Mucosa of descending colon (tissue), 3 donors: ENCODE results near the gene P4HA2. TPM values are rescaled to one million over a fixed set of nuclear protein-coding genes. Genes with fewer than 3 reads are reported as not detected.

Source experiments
- ATAC-seq: fragments of 200-7000 bp; cut with Tn5 transposase; one replicate; pipeline ENCODE4 v1.9.1; 2020; ENCODE audit warnings: mild to moderate bottlenecking, moderate library complexity
- DNase-seq, 3 donors: peaks; one replicate each; pipeline ENCODE4 v3.0.0-alpha.2; 2020
- H3K36me3 ChIP-seq: fragments of 200-600 bp; one replicate; pipeline ENCODE4 v1.8.0; 2021; ENCODE audit warnings: low read depth, mild to moderate bottlenecking
- H3K4me1 ChIP-seq: fragments of 200-600 bp; one replicate; pipeline ENCODE4 v1.8.0; 2021; ENCODE audit warnings: low read depth, mild to moderate bottlenecking
- H3K4me3 ChIP-seq: fragments of 200-600 bp; one replicate; pipeline ENCODE4 v1.8.0; 2021; ENCODE audit warnings: mild to moderate bottlenecking
- H3K9me3 ChIP-seq: fragments of 200-600 bp; one replicate; pipeline ENCODE4 v1.8.0; 2021; ENCODE audit warnings: mild to moderate bottlenecking
- CTCF ChIP-seq: fragments of 200-600 bp; IDR thresholded peaks from one replicate; pipeline ENCODE4 v1.8.0; 2022; ENCODE audit warnings: antibody characterized with exemption, mild to moderate bottlenecking
- intact Hi-C, 2 donors: fragments of 100-400 bp; cut with DNase I in 1 of 2; cut with micrococcal nuclease in 1 of 2; formaldehyde crosslinking; loops; one replicate each; pipeline versions ENCODE4 v1.11.0 to v1.11.1; 2022; cut with DNase I, micrococcal nuclease
- total RNA-seq, 3 donors: library from RNA; stranded (reverse); fragmentation: NEBNext Ultra II Directional in 2 of 3; extraction: Animal tissue kit (Norgen Biotek cat#: 25700) in 2 of 3; gene quantifications; one replicate each; pipeline versions ENCODE4 v1.2.1 to v1.2.4, GENCODE V29; 2021 to 2023
- donor health status: DM: no; HTN: no; CAD: no; lungs with moderate emphysema.
- donor health status: DM: no; HTN: no; CAD: no.
- donor health status: DM: no; HTN: yes; CAD: no.

P4HA2 gene
- total RNA-seq, 3 donors from 2014 or later = 47.0 to 65.0 (median 56.1) TPM

GRCh38 chr5:132258102-132259068, 30.7 kb upstream of the P4HA2 start:
- H3K36me3 ChIP-seq = no peaks in the 10 kb centered on the region
- peak in 1 of 3 donors; percentile 12 for DNase-seq
- ATAC-seq = peak; percentile 16
- H3K4me3 ChIP-seq = peak overlapping the region; percentile 9
- no peaks in the 10 kb centered on the region for H3K9me3 ChIP-seq
- intact Hi-C loops = no loop called here
- no peak for TF ChIP-seq CTCF
- H3K4me1 ChIP-seq = peaks cover 3% of the 10 kb centered on the region

GRCh38 chr5:132257131-132258101, 29.8 kb upstream of the P4HA2 start, which contains the start of gene PDLIM4:
Gene PDLIM4, plus strand, starts transcription at chr5:132257696. Its CDS starts 39 bp downstream, at chr5:132257735.
- Histone ChIP-seq H3K4me1 (peaks cover 3% of the 10 kb centered on the region), H3K4me3 (peak within 1 kb of the TSS; percentile 9), H3K36me3 (no peaks in the 10 kb centered on the region), H3K9me3 (no peaks in the 10 kb centered on the region)
- intact Hi-C loops = no loop called here
- ATAC-seq (peak; percentile 5), DNase-seq (peak in 1 of 3 donors; percentile 17)
- TF ChIP-seq CTCF = no peak

GRCh38 chr5:132256783-132257130, 29.1 kb upstream of the P4HA2 start:
- intact Hi-C loops = no loop called here
- DNase-seq (no peak), ATAC-seq (no peak)
- Histone ChIP-seq H3K4me1 (peaks cover 3% of the 10 kb centered on the region), H3K9me3 (no peaks in the 10 kb centered on the region), H3K4me3 (no peak overlapping the region), H3K36me3 (no peaks in the 10 kb centered on the region)
- no peak for TF ChIP-seq CTCF

- H3K9me3 ChIP-seq = no peaks in the 10 kb centered on the region
- DNase-seq = no peak
- TF ChIP-seq CTCF = no peak
- H3K36me3 ChIP-seq = no peaks in the 10 kb centered on the region
- intact Hi-C loops = no loop called here
- no peak for ATAC-seq
- H3K4me1 ChIP-seq = peaks cover 3% of the 10 kb centered on the region
- no peak overlapping the region for H3K4me3 ChIP-seq
Observed at GRCh38 chr5:132256086-132256782, 28.6 kb upstream of the P4HA2 start.
